ENCODE results near the gene NANOS1.

NANOS1 gene

DNA sequence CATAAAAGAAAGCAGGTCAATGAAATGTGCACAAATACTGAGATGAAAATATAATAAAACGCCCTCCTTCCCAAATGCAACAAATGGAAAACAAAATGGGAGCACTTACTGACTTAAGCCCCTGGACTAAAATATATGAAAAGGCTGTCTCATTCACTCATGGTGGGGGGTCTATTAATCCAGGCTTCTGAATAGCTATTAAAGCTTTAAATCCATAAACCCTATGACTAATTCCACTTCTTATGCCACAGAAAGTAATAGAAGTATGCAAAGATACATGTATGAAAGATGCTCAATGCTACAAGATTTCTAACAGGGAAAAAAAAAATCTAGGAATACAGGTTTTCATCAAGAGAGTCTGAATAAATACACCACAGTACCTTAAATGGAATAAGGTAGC is 30.6 kb downstream of the NANOS1 start:
- no peak for DNase-seq (ENCODE audit: low spot score)

DNA sequence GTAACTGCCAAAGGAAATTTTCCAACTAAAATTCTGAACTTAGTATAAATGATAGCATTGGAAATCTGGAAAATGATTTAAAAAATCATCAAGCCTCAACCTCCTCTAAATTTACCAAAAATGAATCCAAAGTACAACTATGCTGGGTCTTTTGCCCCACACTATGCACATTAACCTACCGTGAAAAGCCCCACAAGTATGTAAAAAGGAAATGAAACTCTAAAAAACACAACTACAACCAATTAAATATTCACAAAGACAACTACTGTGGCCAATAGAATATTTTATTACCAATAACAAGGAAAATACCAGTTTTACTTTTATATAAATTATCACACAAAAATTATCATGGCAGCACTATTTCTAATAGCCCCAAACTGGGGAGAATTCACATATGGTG is 31.8 kb downstream of the NANOS1 start:
- no peak for DNase-seq (ENCODE audit: low spot score)

GRCh38 chr10:119061926-119062325 is 32.4 kb downstream of the NANOS1 start:
- no peak for DNase-seq (ENCODE audit: low spot score)

DNA sequence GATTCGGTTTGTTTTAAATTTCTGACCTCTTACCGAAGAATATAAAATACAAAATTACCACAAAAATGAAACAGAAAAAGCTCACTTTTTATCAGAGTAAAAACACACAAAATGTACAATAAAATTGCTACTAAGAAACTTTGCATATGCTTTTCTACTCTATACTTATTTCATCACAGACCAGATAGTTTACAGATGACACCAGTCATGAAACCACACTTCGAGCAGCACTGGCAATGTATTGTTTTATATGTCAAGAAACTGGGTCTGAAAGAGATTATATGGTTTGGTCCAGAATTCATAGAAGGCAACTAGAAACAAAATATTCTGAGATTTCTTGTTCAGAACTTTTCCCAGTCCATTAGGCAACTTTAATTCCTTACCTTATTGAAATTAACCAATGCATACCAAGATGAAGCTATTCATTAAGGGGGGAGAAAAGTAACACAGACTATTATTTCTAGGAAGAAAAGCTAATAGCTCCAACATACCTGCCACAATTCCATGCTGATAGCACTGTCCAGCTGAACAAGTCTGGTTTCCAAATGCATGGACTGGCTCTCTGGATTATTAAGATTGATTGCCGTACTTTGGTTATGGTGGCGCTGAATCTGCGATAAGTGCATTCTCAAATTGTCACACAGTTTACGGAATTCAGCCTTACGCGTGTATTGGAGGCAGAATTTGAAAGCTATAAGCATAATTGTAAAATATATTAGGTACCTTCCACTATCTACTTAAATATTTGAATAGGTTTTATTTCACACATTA is 41.1 kb downstream of the NANOS1 start:
- DNase-seq (ENCODE audit: low spot score) = no peak

GRCh38 chr10:119073584-119073983 is 44.1 kb downstream of the NANOS1 start:
- DNase-seq (ENCODE audit: low spot score) = no peak

DNA sequence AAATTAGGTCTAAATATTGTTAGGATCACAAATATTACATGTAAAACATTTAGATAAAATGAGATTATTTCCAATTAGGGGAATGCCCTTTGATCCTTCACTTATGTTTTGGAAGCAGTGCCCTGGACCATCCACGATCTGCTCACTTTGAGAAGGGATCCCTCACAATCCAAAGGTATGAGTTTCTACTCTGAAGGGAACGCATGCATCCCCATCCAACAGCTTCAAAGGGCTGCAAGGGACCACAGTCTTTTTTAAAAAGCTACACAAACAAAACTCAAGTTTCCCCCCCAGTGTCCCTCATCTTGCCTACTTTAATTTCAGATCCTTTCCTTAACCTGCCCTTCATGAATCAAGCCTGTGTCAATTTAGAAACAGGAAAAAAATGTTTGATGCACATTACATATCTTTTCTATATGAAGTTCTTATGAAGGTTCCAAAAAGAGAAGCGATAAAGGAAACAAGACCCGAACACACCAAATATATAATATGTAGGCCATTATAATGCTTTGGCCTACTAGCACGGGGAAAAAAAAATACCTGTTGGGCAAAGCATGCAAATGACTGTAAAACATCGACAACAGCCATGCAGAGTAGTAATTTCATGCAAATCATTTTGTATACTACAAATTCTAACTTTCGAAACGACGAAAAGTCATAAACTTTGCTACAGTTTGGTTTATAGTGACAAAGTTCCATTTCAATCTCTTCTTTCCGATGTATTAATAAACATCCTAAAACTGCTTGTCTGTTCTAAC is 49.1 kb downstream of the NANOS1 start:
- DNase-seq (ENCODE audit: low spot score) = no peak

DNA sequence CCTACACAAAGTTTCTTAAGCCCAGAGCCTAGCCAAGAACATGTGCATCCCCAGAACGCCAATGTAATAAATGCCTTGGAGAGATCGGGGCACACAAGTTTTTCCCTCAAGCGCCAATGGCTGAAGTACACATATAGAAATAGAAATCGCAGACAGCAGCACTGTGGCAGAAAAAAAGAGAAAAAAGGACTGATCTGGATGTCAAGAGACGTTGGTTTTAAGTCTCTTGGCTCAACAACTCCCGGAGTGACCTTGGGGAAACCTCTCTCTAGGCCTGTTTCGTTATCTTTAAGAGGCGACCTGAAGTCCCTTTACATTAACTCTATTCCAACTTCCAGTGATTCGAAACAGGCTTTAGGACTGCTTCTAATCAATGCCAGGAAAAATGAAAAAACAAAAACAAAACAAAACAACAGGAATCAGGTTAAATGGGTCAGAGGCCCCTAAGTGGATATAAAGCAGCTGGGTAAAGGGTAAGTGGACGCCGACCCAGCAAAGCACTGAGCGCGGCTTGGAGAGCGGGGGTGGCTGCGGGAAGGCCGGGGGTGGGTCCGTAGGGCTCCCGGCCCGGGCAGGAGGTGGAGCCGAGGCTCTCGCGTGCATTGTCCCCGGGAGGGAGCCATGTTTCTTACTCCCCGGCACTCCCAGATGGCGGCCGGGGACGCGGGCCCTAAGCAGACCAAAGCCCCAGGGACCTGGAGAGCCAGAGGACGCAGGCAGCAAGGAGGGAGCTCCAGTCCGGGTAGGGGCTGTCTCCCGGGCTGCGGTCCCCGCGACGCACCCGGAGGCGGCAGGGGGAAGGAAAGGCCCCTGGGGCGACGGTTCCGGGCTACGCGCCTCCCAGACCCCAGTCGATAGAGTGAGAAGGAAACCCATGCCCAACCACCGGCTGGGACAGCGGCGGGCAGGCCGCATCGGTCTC is 50.3 kb downstream of the NANOS1 start:
- DNase-seq (ENCODE audit: low spot score) = peak; percentile 56

DNA sequence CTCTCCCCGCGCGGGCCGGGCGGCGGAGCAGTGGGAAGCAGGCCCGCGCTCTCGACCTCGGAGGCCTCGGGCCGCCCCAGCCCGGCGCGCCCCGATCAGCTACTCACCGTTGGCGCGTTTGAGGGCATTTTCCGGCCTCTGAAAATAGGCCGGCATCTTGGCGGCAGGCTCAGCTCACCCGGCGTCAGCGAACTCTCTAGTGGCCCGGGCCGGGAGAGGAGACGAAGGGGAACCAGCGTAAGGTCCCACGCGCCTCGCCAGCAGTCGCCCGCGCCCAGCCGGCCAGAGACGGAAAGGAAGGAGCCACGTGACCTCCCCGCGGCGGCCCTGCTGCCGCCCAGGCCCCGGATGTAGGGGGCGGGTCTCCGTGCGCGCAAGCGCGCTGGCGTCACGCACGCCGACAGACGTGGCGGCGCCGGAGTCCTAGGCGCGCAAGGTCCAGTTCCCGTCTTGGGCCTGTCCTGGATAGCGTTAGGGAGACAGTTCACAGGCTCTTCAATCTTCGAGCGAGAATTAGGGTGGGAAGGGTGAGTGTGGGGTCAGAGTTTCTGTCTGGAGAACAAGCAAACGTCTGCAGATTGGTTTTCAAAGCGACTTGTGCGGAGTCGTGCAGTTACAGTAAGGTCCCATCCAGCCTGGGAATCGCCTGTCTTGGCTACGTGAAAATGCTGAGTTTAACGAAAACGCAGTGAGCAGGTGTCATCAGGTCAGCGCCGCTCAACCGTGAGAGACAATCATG is 51.2 kb downstream of the NANOS1 start, which contains the start of gene EIF3A:
Gene EIF3A (minus strand): TSS at position 297 of the 739 bp plus-strand sequence. CDS start 141 bp downstream, at position 156.
- DNase-seq (ENCODE audit: low spot score) = peak; percentile 93

All from putamen (tissue), 1 donor.